K562 (cell line): Measurements from ENCODE around the gene TOR1A. TPM values are rescaled to one million over a fixed set of nuclear protein-coding genes. Genes with fewer than 3 reads are reported as not detected.
A peak's percentile ranks its signal among the peaks of the same experiment; 100 is the strongest.

ENCODE experiments used
- E2F3 ChIP-seq: fragments of 250-450 bp; sonication (Bioruptor Pico); IDR thresholded peaks from 2 replicates; pipeline ENCODE4 v1.4.0; 2020; ENCODE audit warnings: mild to moderate bottlenecking
- FOS ChIP-seq: IDR thresholded peaks from 3 replicates; pipeline ENCODE4 v1.6.1; 2011; ENCODE audit not compliant: insufficient read length; ENCODE audit errors: extremely low read depth
- HDAC1 ChIP-seq, 2 experiments: fragments of 450-650 bp; IDR thresholded peaks; 2 replicates each; pipeline ENCODE4 v1.6.1; 2016 to 2017; ENCODE audit warnings: inconsistent platforms in 1 of 2, mild to moderate bottlenecking in 1 of 2, moderate library complexity in 1 of 2
- MCM7 ChIP-seq, 2 experiments: fragments of 450-650 bp; IDR thresholded peaks; 2 replicates each; pipeline ENCODE4 v1.6.1; 2016 to 2018
- MTF1 ChIP-seq: fragments of 250-450 bp; sonication (Bioruptor Pico); IDR thresholded peaks from 2 replicates; pipeline ENCODE4 v1.9.0; 2021; ENCODE audit warnings: moderate library complexity, mild to moderate bottlenecking, inconsistent platforms, borderline replicate concordance
- OTX1 ChIP-seq: fragments of 450-650 bp; formaldehyde crosslinking; IDR thresholded peaks from 2 replicates; pipeline ENCODE4 v1.4.0; 2022; ENCODE audit warnings: mild to moderate bottlenecking
- PCBP1 ChIP-seq: fragments of 200-400 bp; formaldehyde crosslinking; IDR thresholded peaks from 2 replicates; pipeline ENCODE4 v1.6.1; 2018; ENCODE audit warnings: mild to moderate bottlenecking, low read depth, low read length; ENCODE audit not compliant: poor library complexity, severe bottlenecking
- PURB ChIP-seq: sonication (generic); formaldehyde crosslinking; IDR thresholded peaks from 2 replicates; pipeline ENCODE4 v1.9.0; 2021; ENCODE audit warnings: low read depth, mild to moderate bottlenecking, missing genetic modification reagents
- RNF219 ChIP-seq: fragments of 250-450 bp; sonication (Bioruptor Pico); IDR thresholded peaks from 2 replicates; pipeline ENCODE4 v1.5.0; 2022; ENCODE audit warnings: mild to moderate bottlenecking
- SNIP1 ChIP-seq: fragments of 450-650 bp; IDR thresholded peaks from 2 replicates; pipeline ENCODE4 v1.7.1; 2017; ENCODE audit warnings: low read depth, mild to moderate bottlenecking
- TRIM24 ChIP-seq, 2 experiments: fragments of 450-650 bp; IDR thresholded peaks; 2 replicates each; pipeline ENCODE4 v1.6.1; 2016
- ZC3H8 ChIP-seq: fragments of 450-650 bp; IDR thresholded peaks from 2 replicates; pipeline ENCODE4 v1.6.1; 2017
- ZFP36 ChIP-seq: fragments of 150-350 bp; IDR thresholded peaks from 2 replicates; pipeline ENCODE4 v1.6.1; 2018; ENCODE audit warnings: low read length, low read depth; ENCODE audit not compliant: partially characterized antibody
- ZNF24 ChIP-seq: fragments of 450-650 bp; IDR thresholded peaks from 2 replicates; pipeline ENCODE4 v1.6.1; 2016
- ZNF583 ChIP-seq: fragments of 250-450 bp; sonication (Bioruptor Pico); IDR thresholded peaks from 2 replicates; pipeline ENCODE4 v1.4.0; 2020
- ZNF785 ChIP-seq: fragments of 250-450 bp; sonication (Bioruptor Pico); IDR thresholded peaks from 2 replicates; pipeline ENCODE4 v1.4.0; 2020; ENCODE audit warnings: mild to moderate bottlenecking
- polyA plus RNA-seq, 8 experiments: library from polyadenylated mRNA; depleted of rRNA in 4 of 8; stranded (reverse) in 5 of 8; unstranded in 3 of 8; fragments of >200 nt; fragmentation: Nextera tagmentation in 2 of 8; fragmentation: Illumina TruSeq in 1 of 8; extraction: Ambion mirVana in 2 of 8; extraction: Trizol in 1 of 8; gene quantifications; 2 replicates each; pipeline versions ENCODE4 v1.2.1 to v1.2.3, GENCODE V29; 2011 to 2014; ENCODE audit warnings: inconsistent platforms in 1 of 8, missing spikeins in 1 of 8
- total RNA-seq, 7 experiments: library from RNA; depleted of rRNA in 6 of 7; stranded (reverse); fragments of >200 nt in 6 of 7; fragmentation: Illumina TruSeq in 2 of 7; extraction: Trizol in 2 of 7; gene quantifications; 2 replicates each; pipeline versions ENCODE4 v1.2.1 to v1.2.3, GENCODE V29; 2011 to 2021; ENCODE audit warnings: low replicate concordance in 1 of 7
- TF ChIP-seq, protein P1 (sequence below): fragments of 450-650 bp; formaldehyde crosslinking; conservative IDR thresholded peaks from 2 replicates; pipeline ENCODE4 v1.4.0; 2022; ENCODE audit warnings: mild to moderate bottlenecking, missing genetic modification characterization
- TF ChIP-seq, protein P2 (sequence below): IDR thresholded peaks from 2 replicates; pipeline ENCODE4 v1.6.1; 2016; ENCODE audit warnings: missing genetic modification characterization, missing compliant biosample characterization

The TOR1A gene
- total and polyA plus RNA-seq, 9 of the 15 experiments (the other 6 are each of a cell fraction or from before 2014, with no cell fraction given), result 4.5 to 85.8 (median 51.3) TPM

- TF ChIP-seq HDAC1 (IDR thresholded peaks at IDR 0.05) (peak in 1 of 2 experiments; percentile 63; a peak in 1 of 4 replicates), OTX1 (CRISPR knock-in tag) (peak; percentile 88; the same call in 1 of the 2 replicates), RNF219 (CRISPR knock-in tag) (no peak), ZNF583 (CRISPR knock-in tag) (no peak), PCBP1 (no peak), FOS (no peak), ZNF24 (no peak), MTF1 (CRISPR knock-in tag) (no peak), PURB (CRISPR knock-in tag) (no peak), ZFP36 (no peak), MCM7 (IDR thresholded peaks at IDR 0.05) (0 out of 4 replicates have a peak, but pooled peaks of 1 of the 2 experiments have one; percentile 64), ZNF785 (CRISPR knock-in tag) (no peak), E2F3 (CRISPR knock-in tag) (no peak), TRIM24 (IDR thresholded peaks at IDR 0.05) (peak in 1 of 2 experiments; percentile 24; a peak in 1 of 4 replicates), SNIP1 (peak; percentile 47; the same call in 1 of the 2 replicates), ZC3H8 (0 out of 2 replicates have a peak, but pooled peaks have one; percentile 44)
- TF ChIP-seq, protein P1, sequence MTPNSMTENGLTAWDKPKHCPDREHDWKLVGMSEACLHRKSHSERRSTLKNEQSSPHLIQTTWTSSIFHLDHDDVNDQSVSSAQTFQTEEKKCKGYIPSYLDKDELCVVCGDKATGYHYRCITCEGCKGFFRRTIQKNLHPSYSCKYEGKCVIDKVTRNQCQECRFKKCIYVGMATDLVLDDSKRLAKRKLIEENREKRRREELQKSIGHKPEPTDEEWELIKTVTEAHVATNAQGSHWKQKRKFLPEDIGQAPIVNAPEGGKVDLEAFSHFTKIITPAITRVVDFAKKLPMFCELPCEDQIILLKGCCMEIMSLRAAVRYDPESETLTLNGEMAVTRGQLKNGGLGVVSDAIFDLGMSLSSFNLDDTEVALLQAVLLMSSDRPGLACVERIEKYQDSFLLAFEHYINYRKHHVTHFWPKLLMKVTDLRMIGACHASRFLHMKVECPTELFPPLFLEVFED (CRISPR knock-in tag), result peak; percentile 84; the same call in 1 of the 2 replicates
- TF ChIP-seq, protein P2, sequence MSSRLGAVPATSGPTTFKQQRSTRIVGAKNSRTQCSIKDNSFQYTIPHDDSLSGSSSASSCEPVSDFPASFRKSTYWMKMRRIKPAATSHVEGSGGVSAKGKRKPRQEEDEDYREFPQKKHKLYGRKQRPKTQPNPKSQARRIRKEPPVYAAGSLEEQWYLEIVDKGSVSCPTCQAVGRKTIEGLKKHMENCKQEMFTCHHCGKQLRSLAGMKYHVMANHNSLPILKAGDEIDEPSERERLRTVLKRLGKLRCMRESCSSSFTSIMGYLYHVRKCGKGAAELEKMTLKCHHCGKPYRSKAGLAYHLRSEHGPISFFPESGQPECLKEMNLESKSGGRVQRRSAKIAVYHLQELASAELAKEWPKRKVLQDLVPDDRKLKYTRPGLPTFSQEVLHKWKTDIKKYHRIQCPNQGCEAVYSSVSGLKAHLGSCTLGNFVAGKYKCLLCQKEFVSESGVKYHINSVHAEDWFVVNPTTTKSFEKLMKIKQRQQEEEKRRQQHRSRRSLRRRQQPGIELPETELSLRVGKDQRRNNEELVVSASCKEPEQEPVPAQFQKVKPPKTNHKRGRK, result peak; percentile 100
Measured at GRCh38 chr9:129779560-129780190, 44.3 kb downstream of the TOR1A start (continued).
